Left ventricle myocardium superior (tissue), 1 donor: ENCODE data around the gene RABEP2. TPM values are rescaled to one million over a fixed set of nuclear protein-coding genes. Genes with fewer than 3 reads are reported as not detected.
"Not testable (repeated sequence)": the region's sequence is repeated elsewhere in the genome, so short reads cannot be mapped to it uniquely, and the experiment has no call there.

Experiments
- ATAC-seq: fragments of 200-7000 bp; cut with Tn5 transposase; one replicate; pipeline ENCODE4 v1.9.1; 2020; ENCODE audit warnings: mild to moderate bottlenecking, moderate library complexity
- DNase-seq: peaks from one replicate; pipeline ENCODE4 v3.0.0-alpha.2; 2020
- intact Hi-C: fragments of 100-400 bp; cut with micrococcal nuclease; formaldehyde crosslinking; loops from one replicate; pipeline ENCODE4 v1.11.0; 2022
- total RNA-seq: library from RNA; stranded (reverse); fragmentation: NEBNext Ultra II Directional; extraction: Animal tissue kit (Norgen Biotek cat#: 25700); gene quantifications from one replicate; pipeline ENCODE4 v1.2.1, GENCODE V29; 2021
- donor health status: DM: no; HTN: yes; CAD: no; lungs with severe emphysema.

Gene RABEP2
- total RNA-seq, 1 donor from 2014 or later: 20.5 TPM

GRCh38 chr16:28935924-28936783, 11.1 kb upstream of the RABEP2 start:
- intact Hi-C loops: no loop called here
- peak; percentile 98 for ATAC-seq
- DNase-seq: peak; percentile 87

DNA sequence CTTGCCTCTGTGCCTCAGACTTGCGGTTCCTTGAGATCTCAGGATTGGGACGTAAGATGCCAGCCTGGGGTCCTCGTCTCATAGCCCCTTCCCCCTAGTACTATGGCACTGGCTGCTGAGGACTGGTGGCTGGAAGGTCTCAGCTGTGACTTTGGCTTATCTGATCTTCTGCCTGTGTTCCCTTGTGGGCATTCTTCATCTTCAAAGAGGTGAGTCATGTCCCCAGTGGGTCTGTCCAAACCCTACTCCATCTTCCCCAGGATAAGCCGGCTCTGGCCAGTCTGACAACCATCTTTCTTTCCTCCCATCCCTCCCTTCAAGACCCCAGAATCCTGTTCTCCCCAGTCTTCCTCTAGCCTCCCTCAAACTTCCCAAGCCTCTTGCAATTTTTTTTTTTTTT, 10.3 kb upstream of the RABEP2 start:
- DNase-seq (no peak), ATAC-seq (no peak)
- intact Hi-C loops: no loop called here

GRCh38 chr16:28933171-28933570, 8.1 kb upstream of the RABEP2 start:
- ATAC-seq (no peak), DNase-seq (no peak)
- intact Hi-C loops: no loop called here

- DNase-seq: no peak
- intact Hi-C loops: no loop called here
- no peak for ATAC-seq
Observed at GRCh38 chr16:28932339-28933141, 7.5 kb upstream of the RABEP2 start.

DNA sequence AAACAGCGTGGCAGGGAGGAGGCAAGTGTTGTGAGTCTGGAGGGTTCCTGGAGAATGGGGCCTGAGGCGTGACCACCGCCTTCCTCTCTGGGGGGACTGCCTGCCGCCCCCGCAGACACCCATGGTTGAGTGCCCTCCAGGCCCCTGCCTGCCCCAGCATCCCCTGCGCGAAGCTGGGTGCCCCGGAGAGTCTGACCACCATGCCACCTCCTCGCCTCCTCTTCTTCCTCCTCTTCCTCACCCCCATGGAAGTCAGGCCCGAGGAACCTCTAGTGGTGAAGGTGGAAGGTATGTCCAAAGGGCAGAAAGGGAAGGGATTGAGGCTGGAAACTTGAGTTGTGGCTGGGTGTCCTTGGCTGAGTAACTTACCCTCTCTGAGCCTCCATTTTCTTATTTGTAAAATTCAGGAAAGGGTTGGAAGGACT, 6.8 kb upstream of the RABEP2 start, which contains the start of gene CD19:
CD19 (plus strand) TSS at position 171 of the 425 bp plus-strand sequence; CDS start at position 201, 30 bp downstream.
- intact Hi-C loops: no loop called here
- no peak for ATAC-seq
- no peak for DNase-seq

- no peak for ATAC-seq
- intact Hi-C loops: no loop called here
- DNase-seq: no peak
Observed at GRCh38 chr16:28930652-28931051, 5.6 kb upstream of the RABEP2 start.

DNA sequence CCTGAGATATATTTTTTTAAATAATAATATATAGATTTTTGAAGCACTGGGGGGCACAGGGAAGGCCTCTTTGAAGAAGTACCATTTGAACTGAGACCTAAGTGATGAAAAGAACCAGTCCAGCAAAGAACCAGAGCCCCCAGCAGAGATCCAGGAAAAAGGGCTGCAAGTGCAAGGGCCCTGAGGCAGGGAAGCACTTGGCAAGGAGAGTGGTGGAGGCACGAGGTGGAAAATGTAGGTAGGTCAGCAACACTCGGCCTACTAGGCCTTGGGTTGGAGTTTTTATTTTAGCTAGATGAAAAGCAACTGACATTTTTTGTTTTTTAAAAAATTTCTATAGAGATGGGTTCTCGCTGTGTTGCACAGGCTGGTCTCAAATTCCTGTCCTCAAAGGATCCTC, 5.2 kb upstream of the RABEP2 start:
- intact Hi-C loops: no loop called here
- ATAC-seq: no peak

GRCh38 chr16:28927815-28928214, 2.8 kb upstream of the RABEP2 start:
- ATAC-seq (no peak), DNase-seq (no peak)
- intact Hi-C loops: no loop called here

More for the DNA sequence above, 5.2 kb upstream of the RABEP2 start:
- no peak for DNase-seq

GRCh38 chr16:28926284-28926683, 1.2 kb upstream of the RABEP2 start:
- intact Hi-C loops, DNase-seq: not testable (repeated sequence)

GRCh38 chr16:28925386-28926228, 569 bp upstream of the RABEP2 start:
- DNase-seq: peak; percentile 88
- intact Hi-C loops: no loop called here
- ATAC-seq: peak; percentile 76

More at GRCh38 chr16:28926284-28926683, 1.2 kb upstream of the RABEP2 start:
- not testable (repeated sequence) for ATAC-seq

DNA sequence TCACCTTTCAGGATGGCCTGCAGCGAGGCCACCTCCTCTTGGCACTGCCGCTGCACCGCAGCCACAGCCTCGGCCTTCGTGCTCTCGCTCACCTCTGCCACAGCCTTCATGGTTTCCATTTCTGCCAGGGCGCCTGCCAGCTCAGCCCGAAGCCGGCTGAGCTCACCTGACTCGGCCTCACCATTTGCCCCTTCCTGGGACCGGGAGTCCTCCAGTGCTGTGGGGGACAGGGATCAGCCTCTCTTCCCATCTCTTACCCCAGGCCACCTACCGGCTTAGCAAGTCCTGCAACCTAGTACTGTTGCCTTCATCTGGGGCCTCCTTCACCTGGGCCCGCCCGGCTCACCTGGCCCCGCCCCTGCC, 658 bp downstream of the RABEP2 start:
- ATAC-seq: no peak
- intact Hi-C loops: no loop called here
- no peak for DNase-seq

DNA sequence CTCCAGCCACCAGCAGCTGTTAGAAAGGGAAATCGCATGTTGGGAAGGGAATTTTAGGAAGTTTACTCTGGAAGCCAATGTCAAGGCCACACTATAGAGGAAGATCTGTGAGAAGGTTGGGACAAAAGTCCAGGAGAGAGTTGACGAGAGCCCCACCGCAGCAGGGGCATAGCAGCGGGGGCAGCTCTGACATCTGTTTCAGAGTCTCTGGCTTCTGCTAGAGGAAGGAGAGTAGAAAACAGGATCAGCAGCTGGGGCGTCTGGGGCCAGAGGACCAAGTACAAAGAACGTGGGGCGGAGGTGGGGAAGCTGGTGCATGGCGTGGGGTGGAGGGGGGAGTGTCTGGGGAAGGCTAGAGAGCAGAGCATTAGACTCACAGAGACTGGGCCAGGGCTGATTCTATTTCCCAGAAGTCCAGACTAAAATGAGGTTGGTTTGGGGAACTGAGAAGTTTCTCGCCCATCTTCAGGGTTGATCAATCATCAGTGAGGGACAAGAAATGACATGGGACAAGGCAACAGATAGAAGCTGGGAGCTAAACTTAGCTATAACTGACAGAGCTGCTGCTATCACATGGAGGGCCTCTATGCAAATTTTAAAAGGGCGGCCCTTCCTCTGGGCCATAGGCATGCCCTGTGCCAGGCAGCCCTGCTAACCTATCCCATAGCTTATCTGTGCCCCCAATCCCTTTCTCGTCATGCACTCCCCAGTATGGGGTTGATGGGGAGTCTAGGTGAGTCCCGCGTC, 1.2 kb downstream of the RABEP2 start:
- intact Hi-C loops: no loop called here
- no peak for DNase-seq
- no peak for ATAC-seq

DNA sequence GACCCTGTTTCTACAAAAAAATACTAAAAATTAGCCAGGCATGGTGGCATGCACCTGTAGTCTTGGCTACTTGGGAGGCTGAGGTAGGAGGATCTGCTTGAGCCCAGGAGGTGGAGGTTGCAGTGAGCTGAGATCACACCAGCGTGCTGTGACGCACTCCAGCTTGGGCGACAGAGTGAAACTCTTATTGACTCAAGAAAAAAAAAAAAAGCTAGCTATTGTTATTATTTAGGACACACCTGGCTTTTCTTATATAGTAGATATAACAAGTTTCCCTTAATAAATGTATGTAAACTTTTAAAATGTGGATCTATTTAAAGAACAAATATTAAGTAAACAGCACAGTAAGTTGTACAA, 1.8 kb downstream of the RABEP2 start:
- DNase-seq: no peak
- ATAC-seq: no peak
- intact Hi-C loops: no loop called here

DNA sequence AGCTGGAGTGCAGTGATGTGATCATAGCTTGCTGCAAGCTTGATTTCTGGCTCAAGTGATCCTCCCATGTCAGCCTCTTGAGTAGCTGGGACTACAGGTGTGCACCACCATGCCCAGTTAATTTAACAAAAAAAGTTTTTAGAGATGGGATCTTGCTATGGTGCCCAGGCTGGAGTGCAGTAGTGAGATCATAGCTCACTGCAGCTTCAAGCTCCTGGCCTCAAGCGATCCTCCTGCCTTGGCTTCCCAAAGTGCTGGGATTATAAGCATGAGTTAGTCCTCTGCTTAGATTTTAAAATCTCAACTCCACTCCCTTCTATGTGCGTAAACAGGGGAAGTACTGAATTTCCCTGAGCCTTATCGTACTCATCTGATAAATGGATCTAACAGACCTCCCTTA, 6.3 kb downstream of the RABEP2 start:
- no peak for ATAC-seq
- intact Hi-C loops: no loop called here
- DNase-seq: no peak

DNA sequence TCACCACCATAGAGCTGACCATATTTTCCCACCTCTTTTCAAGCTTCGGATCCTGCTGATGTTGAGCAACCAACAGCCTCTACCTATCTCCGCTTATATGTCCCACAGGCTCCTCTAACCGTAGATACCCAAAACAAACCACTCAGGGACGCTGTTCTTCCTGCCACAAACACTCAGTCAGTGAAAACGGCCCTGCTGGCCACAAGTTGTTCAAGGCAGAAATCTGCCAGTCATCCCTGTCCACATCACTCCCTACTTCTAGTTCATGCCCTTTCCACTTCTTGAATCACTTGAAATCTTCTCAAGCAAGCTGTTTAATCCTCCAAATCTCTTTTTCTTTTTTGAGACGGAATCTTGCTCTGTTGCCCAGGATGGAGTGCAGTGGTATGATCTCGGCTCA, 7.9 kb downstream of the RABEP2 start:
- intact Hi-C loops: no loop called here

GRCh38 chr16:28915181-28915580, 9.9 kb downstream of the RABEP2 start:
- ATAC-seq (no peak), DNase-seq (no peak)
- intact Hi-C loops: no loop called here

More for the DNA sequence above, 7.9 kb downstream of the RABEP2 start:
- no peak for ATAC-seq
- no peak for DNase-seq

DNA sequence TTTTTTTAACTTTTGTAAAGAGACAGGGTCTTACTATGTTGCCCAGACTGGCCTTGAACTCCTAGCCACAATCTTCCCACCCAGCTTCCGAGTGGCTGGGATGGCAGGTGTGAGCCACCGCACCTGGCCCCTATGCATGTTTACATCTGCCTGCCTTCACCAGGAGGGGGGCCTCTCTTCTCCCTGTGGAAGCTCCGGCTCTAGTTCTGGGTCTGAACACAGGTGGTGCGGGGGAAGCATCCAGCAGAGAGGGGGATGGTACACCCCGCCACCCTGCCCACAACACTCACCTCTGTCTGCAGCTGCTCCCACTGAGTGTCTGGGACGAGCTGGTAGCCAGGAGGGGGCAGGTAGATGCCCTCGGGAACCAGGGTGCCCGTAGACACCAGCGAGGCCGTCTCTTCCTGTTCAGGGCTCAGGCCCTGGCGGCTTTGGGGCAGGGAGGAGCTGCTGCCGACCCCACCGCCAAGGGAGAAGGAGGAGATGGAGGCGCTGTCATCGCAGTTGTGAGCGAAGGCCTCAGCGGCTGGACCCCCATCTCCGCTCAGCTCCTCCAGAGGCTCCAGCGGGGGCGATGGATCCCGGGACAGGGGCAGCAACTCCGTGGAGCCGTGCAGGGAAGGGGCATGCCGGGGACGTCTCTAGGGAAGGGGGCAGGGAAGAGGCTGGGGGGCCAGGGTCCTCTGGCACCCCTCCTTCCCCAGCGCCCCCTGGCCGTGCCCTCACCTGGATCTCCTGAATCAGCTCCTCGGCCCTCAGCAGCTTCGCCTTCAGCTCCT, 10.9 kb downstream of the RABEP2 start:
- intact Hi-C loops: no loop called here
- ATAC-seq: no peak
- DNase-seq: no peak

DNA sequence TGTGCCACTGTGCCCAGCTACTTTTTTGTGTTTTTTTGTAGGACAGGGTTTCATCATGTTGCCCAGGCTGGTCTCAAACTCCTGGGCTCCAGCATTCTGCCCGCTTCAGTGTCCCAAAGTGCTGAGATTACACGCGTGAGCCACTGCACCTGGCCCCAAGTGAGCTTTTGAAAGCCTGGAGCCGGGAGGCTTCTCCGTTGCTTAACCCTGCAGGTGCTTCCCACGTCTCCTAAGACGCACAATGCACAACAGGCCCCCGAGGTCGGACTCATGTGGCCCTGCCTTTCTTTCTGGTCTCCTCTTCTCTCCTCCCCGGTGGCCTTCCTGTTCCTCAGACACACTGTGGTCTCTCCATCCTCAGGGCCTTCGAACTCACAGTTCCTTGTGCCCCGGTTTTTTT, 12.5 kb downstream of the RABEP2 start:
- intact Hi-C loops: no loop called here
- DNase-seq (no peak), ATAC-seq (no peak)
